LNCAP (cell line): Measurements from ENCODE around the gene SLC8A2.

Experiments used
- TF ChIP-seq, protein P1 (sequence below): fragments of 450-650 bp; IDR thresholded peaks from 2 replicates; pipeline ENCODE4 v1.5.1; 2017; ENCODE audit warnings: mild to moderate bottlenecking

The SLC8A2 gene

DNA sequence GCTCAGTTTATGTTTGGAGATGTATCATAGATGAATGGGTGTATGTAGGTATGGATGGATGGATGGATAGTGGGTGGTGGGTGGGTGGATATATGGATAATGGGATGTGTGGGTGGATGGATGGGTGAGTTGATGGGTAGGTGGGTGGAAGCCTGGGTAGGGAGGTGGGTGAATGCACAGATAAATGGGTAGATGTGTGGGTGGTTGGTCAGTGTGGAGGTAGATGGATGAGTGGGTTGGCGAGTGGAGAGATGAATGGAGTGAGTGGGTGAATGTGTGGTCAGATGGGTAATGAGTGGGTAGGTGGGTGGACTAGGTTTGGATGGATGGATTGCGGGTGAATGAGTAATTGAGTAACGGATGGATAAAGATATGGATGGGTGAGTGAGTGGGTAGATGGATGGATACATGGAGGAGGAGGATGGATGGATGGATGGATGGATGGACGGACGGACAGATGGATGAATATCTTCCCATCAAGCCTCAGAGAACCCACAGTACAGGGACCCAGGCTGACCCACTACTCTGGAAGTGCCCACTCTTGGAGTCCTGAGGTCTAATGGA, 65.8 kb downstream of the SLC8A2 start:
- TF ChIP-seq, protein P1, sequence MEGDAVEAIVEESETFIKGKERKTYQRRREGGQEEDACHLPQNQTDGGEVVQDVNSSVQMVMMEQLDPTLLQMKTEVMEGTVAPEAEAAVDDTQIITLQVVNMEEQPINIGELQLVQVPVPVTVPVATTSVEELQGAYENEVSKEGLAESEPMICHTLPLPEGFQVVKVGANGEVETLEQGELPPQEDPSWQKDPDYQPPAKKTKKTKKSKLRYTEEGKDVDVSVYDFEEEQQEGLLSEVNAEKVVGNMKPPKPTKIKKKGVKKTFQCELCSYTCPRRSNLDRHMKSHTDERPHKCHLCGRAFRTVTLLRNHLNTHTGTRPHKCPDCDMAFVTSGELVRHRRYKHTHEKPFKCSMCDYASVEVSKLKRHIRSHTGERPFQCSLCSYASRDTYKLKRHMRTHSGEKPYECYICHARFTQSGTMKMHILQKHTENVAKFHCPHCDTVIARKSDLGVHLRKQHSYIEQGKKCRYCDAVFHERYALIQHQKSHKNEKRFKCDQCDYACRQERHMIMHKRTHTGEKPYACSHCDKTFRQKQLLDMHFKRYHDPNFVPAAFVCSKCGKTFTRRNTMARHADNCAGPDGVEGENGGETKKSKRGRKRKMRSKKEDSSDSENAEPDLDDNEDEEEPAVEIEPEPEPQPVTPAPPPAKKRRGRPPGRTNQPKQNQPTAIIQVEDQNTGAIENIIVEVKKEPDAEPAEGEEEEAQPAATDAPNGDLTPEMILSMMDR, result no peak

DNA sequence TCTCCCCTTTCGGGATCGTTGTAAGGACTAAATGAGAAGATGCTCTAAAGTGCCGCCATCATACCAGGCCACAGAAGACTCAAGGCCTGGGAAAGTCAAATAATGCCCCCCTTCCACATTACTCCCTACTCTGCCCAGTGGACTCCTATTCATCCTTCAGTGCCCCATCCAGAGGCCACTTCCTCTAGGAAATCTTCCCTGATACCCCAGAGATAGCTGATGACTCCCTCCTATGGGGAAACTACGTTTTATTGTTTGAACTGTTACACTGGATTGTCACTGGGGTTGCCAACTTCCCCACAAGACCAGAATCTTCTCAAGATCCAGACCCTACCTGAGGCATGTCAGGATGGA, 66.5 kb downstream of the SLC8A2 start:
- TF ChIP-seq, protein P1, result no peak

DNA sequence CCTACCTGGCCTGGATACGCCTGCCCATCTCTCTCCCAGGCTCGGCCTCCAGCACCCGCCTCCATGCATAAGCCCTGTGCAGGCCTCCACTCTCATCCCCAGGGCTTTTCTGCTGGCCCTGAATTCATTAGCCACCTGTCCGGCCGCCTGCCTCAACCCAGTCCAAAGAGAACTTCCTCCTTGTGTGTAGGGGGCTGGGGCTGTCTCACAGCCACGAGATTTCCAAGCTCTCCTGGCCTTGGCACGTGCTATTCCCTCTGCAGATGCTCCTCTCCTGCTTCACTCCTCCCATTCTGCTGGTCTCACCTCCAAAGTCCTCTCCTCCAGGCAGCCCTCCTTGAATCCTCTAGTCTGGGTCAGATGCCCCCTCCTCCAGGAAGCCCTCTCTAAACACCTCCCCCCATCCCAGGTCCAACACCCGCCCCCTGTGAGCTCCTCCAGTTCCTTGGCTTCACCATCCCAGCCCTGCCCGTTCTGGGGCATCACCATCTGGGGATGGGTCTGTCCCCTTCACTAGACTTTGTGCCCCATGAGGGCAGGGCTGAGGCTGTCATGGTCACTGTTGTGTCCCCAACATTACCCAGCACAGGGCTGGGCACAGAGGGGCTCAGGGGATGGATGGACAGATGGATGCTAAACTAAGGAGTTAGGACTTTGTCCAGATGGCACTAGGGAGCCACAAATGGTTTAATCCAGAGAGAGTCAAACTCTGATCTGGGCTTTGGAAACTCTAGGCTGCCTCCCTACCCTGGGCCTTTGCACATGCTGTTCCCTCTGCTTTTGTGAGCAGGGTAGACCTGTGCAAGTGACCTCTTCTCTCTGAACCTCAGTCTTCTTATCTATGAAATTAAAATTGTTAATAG, 67.1 kb downstream of the SLC8A2 start:
- TF ChIP-seq, protein P1, result no peak

DNA sequence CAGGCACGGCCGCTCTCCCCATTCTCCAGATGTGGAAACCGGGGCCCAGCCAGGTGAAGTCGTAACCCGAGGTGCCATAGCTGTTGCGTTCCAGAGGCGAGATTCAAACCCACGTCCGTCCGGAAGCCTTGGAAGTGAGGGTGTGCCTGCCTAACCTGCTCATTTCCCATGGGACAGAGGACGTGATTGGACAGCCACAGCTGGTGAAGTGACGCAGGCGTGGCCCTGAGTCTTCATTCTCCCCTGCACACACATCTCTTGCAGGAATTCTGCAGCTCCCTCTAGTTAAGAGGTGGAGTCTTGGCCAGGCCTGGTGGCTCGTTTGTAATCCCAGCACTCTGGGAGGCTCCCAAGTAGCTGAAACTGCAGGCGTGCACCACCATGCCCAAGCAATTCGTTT, 69.2 kb downstream of the SLC8A2 start:
- TF ChIP-seq, protein P1, result no peak

DNA sequence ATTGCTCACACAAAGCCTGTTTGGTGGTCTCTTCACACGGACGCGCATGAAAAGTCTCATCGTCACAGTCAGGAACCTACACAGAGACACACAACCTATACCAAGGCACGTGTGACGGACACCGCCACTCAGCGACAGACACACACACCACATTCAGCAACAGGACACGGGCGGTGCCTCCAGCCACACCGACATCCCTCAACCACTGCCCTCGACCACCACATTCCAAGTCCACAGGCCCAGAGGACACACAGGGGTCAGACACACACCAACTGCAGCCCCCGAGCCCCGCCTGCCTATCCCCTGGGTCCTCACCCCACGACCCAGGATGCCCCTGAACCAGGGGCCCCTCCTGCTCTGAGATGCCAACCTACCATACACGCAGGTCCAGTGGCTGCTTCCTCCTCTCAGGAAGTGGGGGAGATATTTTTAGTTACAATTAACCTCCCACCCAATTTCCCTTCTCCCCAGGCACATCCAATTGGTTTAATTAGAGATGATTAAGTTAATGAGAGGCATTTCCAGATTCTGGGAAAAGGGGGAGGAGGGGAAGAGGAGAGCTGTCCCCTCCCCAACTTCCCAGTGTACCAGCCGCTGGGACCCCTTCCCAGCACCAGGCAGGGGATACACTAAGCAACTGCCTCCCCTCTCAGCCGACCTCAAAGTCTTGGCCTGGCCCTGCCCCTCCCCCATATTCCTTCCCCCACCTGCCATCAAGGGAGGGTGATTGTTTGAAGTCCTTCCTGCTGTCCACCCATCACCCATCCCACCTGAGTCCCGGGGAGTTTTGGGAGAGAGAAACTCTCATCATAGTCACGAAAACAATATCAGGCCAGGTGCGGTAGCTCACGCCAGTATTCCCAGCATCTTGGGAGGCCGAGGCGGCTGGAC, 72.7 kb downstream of the SLC8A2 start:
- TF ChIP-seq, protein P1, result no peak

DNA sequence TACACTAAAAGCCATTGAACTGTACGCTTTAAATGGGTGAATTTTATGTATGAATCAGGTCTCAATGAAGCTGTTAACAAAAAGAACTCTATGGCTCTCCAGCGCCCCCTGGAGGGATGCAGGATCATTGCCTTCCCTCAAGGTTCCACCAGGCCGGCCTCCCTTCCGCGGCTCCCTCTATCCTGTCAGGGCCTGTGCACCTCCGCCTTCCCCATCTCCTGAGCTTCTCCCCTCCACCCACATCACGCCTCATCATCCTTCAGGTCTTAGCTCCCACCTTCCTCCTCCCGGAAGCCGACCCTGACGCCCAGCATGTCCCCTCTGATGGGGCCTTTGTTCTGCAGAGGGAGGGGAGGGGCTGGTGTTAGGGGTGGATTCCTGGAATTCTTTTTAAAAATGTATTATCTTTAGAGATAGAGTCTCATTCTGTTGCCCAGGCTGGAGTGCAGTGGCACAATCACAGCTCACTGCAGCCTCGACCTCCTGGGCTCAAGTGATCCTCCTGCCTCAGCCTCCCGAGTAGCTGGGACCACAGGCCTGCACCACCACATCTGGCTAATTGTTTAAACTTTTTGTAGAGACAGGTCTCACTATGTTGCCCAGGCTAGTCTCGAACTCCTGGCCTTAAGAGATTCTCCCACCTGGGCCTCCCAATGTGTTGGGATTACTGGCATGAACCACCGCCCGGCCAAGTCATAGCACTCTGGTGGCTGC, 80.0 kb downstream of the SLC8A2 start:
- TF ChIP-seq, protein P1, result peak; percentile 66
